Stimulated activated naive CD4-positive, alpha-beta T cell treated with Interleukin-2 at 50 U/mL for 16 hours (primary cell): ENCODE measurements around the gene DAZAP1.

Experiments used
- DNase-seq: peaks from one replicate; lab custom pipeline; 2025; lab: John Stamatoyannopoulos, UW

DAZAP1 gene

DNA sequence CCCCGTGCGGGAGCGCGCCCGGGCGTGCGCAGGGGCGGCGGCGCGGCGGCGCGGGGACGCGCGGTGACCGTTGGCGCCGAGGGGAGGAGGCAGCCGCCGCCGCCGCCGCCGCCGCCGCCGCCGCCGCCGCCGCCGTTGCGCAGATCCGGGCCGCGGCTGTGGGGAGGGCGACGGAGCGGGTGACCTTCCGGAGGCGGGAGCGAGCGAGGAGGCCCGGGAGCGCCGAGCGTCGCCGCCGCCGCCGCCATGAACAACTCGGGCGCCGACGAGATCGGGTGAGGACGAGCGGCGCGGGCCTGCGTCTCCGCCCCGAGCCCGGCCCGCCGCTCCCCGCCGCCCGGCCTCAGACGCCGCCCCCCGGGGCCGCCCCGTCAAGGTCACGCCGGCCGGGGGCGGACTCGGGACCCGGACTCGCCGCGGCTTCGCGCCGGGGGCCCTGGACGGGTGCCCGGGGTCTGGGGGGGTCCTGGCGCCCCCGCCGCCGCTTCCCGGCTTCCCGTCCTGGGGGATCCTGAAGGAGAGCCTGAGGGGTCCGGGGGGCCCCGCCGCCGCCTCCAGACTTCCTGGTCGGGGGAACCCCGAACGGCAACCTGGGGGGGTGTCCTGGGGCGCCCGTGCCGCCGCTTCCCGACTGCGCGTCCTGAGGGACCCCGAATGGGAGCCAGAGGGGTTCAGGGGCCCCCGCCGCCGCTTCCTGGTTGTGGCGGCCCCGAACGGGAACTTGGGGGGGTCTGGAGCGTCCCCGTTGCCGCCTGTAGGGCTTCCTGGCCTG lies at the start of gene DAZAP1:
TSS of gene DAZAP1 (plus strand) at position 59 of the 772 bp plus-strand sequence. CDS start at position 247, 188 bp downstream.
- peak; percentile 47 for DNase-seq

DNA sequence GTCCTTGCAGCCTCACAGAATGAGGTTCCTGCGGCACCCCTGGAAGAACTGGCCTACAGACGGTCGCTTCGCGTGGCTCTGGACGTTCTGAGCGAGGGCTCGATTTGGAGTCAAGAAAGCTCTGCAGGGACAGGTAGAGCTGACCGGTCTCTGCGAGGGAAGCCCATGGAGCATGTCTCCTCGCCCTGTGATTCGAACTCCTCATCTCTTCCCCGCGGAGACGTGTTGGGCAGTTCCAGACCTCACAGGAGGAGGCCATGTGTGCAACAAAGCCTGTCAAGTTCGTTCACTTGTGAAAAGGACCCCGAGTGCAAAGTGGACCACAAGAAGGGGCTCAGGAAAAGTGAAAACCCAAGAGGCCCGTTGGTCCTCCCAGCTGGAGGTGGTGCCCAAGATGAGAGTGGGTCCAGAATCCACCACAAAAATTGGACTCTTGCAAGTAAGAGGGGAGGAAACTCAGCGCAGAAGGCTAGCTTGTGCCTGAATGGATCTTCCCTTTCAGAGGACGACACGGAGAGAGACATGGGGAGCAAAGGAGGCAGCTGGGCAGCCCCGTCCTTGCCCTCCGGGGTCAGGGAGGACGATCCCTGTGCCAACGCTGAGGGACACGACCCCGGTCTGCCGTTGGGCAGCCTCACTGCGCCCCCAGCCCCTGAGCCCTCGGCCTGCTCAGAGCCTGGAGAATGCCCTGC lies 47.1 kb upstream of the DAZAP1 start:
- no peak for DNase-seq

DNA sequence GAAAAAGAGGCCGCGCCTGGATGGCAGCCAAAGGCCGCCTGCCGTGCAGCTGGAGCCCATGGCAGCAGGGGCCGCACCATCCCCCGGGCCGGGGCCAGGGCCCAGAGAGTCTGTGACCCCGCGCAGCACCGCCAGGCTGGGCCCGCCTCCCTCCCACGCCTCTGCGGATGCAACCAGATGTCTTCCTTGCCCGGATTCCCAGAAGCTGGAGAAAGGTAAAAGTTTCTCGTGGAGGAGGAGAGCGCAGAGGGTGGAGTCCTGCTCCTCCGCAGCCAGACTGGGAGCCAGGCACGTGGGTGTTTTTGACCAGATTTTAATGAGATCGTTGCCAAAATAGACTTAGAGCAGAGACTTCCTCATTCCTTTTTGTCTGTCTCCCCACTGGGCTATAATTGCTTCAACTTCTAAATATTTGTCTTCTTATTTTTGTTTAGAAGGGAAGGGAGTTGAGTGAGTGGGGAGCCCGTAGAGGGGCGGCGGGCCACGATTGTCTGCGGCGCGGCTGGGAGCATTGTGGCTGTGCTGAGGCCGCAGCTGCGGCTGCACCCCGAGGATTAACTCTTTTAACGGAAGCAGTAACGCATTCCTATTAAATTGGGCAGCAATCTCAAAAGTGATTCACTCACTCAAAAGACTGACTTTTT lies 46.4 kb upstream of the DAZAP1 start:
- no peak for DNase-seq

DNA sequence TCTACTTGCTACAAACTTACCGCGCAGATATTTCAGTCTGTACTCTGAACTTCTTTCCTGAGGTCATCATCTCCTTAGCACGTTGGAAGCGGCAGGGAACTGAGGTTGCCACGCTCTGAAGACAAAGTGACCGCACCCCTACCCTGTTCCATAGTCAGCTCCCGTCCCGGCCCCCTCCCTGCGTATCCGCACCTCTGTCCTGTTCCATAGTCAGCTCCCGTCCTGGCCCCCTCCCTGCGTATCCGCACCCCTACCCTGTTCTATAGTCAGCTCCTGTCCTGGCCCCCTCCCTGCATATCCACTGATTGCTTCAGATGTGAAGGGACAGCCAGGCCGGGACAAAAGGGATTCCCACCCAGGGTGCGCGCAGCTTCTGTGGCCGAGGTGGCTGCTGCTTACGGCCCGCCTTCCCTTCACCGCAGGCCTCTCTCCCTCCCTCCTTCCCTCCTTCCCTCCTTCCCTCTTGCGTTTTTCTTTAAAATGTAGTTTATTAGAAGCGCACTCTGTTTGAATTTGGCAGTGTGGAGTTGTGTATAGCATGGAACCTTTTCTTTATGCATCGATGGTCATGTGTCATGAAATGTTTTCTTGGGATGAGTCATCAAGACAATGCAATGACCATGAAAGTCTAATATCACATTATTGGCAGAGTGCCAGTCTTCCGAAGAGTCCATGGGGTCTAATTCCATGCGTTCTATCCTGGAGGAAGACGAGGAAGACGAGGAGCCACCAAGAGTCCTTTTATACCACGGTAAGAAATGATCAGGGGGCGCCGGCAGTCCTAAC lies 45.6 kb upstream of the DAZAP1 start:
- DNase-seq = no peak

DNA sequence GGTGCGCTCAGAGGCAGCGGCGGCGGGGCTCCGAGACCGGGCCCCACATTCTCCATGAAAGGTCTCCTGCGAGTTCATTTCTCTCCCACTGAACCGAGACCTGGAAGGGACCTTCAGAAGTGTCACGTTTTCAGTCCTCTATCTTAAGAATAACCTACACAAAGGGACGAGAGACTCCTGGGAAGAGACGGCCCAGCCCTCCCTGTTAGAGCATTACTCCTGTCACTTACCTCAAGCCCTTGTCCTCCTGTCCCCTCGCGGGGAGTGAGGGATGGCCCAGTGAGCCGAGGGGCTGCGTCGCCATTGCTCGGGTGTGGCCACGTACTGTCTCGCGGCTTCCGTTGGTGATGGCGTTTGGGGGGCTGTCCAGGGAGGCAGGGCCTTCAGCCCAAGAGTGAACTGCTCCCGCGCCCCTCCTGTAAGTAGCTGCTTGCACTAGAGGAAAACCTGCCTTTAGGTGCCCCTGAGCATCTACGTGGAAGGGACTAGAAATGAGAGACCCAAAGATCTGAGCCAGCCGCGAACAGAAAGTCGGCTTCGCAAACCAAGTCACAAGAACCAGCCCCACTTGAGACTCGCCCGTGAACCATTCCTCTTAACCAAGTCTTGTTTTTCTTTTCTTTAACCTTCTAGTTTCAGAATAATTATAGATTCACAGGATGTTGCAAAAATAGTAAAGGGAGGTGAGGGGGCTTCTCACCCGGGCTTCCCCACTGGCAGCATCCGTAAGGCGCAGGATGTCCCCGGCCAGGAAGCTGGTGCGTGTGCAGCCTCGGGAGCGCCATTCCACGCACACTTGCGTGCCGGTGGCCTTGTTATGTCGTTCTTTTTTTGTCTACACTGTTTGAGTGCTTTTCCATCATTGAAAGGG lies 44.8 kb upstream of the DAZAP1 start:
- no peak for DNase-seq

DNA sequence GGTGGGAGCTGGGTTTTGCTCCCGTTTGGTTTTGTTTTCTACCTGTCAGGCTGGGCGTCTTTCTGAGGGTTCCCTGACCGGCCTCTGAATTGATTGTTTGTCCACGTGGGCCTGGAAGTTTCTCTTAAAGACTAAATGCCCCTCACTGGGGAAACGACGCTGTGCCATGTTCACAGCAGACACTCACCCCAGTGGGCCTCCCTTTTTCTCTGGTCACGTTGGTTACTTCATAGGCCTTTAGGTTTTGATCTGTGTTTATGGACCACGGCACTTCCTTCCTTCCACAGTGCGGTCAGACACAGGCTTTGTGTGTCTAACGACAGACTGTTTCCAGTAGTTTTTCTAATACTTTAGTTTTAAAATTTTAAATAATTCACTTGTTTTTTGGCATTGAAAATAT lies 43.8 kb upstream of the DAZAP1 start:
- DNase-seq = no peak

DNA sequence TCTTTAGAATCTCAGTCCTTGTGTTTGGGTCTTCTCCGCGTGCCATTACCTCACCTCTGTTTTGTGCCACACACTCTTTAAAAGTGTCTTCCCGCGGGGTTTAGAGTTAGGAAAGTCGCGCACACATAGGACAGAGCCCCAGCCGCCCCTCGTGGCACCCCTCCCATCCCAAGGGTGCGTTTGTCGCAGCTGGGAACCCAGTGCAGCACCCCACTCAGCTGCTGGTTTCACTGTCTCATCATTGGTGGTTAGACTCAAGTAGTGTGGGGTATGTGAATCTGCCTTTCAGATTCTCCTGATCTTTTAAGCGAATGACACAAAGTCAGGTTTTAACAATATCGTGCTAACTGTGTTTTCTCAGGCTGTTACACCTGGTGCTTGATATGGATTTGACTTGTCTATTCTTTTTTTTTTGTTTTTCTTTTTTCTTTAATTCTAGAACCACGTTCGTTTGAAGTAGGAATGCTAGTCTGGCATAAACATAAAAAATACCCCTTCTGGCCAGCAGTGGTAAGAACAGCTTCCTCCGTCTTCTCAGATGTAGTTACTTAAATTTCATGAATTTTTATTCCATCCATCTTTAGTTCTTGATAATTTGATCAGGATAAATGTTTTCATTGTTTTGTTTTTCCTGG lies 43.2 kb upstream of the DAZAP1 start:
- no peak for DNase-seq

DNA sequence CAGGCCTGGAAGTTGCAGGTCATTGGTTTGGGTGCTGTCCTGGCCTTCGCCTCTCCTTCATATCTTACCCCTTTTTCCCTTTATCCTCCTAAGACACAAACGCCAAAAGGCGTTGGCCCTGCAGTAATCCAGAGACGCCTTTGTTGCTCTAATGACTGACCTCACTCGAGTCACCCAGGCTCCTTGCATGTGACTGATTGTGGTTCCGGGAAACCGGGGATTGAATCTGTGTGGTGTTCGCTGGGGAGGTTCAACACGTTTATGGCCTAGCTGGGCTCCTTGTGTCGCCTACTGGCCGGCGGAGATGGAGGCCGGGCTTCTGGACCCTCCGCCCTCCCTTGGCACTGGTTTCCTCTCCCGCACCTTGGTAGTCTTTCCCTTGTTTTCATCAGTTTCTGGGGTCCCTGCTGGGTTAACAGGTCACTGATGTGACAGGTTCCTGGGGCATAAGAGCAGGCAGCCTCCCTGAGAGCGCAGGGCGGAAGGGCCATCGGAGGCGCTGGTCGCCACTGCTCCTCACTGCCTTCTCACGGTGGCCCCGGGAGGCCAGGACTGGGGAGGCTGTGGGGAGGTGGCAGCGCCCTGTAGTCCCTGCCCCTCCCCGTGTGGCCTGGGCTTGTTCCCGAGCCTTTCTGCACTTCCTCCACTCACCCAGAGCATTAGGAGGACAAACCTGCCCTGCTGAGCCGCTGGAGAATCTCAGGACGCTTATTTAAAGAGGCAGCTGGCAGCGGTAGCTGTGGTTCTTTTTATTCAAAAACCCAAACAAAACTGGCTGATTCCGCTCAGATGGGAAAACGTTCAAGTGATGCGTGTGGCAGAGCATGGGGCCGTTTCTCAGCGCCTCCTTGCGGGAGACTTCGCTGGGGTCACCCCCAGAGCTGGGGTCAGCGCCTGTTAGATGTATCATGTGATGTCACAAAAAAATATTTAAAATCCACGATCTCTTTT lies 41.8 kb upstream of the DAZAP1 start:
- DNase-seq = no peak

DNA sequence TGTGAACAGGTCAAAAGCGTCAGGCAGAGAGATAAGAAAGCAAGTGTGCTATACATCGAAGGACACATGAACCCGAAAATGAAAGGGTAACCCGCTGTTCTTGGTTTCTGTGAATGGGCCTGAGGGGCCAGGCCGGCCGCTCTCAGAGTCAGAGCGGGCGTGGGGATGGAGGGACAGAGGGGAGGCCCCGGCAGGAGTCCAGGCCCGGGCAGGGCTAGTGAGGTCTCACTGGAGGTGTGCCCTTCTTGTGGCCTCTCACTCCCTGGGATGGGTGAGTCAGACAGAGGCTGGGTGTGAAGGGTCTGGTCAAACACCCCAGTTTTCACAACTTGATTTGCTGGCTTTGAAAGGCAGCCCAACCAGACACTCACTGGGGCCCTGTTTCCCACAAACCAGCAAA lies 41.1 kb upstream of the DAZAP1 start:
- DNase-seq = no peak

DNA sequence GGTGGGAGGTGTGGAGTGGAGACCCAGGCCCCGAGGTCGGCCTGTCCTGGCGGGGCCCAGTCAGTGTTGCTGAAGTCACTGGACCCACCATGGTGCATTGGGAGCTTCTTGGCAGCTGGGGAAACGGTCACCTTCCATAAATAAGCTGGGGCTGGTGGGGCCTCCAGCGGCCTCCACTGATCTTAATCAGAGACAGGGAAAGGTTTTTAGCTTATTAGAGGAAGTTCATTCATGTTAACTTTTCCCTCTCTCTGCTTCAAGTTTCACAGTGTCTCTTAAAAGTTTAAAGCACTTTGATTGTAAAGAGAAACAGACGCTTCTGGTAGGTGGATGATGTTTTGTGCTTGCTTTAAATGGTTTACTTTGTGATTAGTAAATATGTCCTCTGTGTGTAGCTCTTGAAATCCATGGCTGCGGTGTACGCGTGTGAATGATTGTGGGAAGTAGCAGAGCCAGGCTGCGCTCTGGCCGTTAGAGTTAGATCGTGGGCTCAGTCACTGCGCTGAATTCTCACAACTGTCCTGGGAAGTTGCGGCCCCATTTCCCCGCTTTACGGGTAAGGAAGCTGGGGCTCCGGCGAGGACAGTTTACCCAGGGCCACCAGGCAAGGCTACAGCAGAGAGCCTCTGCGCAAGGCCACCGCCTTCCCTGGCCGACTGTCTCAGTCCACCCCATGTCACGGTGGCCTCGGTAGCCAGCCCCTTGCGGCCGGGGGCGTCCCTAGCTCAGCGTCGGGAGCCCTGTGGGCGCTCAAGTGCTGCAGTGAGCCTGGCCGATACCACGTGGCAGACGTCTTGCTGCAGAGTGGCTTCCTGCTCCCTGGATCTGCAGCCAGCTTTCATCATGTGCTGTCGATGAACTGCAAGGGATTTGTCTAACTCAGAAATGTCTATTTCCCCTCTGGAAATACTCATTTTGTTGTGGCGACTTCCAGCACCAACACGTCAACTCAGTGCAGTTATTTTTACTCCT lies 40.2 kb upstream of the DAZAP1 start:
- DNase-seq = no peak

DNA sequence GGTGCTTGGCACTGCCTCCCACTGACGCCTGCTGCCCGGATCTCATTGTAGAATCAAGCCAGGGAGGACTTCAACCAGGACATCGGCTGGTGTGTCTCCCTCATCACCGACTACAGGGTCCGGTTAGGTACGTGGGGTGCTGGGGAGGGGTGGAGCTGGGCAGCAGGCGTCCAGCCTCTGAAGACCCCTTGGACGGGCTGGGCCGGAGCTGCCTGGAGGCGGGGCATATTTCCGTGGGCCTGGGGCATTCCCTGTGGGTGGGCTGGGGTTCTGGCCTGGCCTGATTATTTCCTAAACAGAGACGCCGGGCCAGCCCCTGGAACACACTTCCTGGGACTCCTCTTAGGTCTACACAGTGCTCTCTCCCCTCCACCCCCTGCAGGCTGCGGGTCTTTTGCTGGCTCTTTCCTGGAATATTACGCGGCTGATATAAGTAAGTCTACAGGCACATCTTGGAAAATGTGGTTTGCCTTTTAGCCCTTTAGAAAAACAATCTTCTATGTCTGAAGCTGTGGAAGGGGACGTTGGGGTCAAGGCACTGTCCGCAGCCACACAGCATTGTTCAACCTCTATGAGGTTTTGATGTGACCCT lies 38.1 kb upstream of the DAZAP1 start:
- no peak for DNase-seq

DNA sequence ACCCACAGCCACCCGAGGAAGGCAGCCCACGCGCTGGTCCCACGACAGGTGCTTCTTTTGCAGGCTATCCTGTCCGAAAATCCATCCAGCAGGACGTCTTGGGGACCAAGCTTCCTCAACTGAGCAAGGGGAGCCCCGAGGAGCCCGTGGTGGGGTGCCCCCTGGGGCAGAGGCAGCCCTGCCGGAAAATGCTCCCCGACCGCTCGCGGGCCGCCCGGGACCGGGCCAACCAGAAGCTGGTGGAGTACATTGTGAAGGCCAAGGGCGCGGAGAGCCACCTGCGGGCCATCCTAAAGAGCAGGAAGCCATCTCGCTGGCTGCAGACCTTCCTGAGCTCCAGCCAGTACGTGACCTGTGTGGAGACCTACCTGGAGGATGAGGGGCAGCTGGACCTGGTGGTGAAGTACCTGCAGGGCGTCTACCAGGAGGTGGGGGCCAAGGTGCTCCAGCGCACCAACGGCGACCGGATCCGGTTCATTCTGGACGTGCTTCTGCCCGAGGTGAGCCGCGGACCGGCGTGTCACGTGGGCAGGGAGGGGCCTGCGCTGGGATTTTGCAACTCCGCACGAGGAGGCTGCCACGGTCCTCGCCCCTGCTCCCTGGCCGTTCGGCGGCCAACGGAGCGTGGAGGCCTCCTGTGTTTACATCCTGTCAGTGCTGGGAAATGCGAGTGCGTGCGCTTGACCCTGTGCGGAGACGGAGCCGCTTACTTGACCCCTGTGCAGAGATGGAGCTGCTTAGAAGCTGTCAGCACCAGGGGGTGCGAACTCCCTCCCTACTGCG lies 36.6 kb upstream of the DAZAP1 start:
- no peak for DNase-seq

DNA sequence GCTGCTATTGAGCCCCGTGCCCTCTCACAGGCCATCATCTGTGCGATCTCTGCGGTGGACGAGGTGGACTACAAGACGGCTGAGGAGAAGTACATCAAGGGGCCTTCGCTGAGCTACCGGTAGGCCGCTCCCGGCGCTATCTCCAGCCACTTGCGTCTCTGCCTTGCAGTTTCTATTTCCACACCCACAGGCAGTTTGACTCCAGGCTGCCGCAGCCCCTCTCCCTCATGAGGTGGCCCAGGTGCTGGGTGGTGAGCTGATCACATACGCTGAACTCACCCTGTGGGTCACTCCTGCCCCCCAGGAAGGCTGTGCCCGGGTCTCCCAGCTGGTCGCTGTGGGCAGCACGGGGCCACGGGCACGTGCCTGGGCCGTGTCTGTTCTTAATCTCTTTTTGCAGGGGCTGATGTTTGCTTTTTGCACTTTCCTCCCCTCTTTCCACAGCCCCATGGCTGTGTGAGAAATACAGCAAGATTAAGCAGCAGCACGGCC lies 34.3 kb upstream of the DAZAP1 start:
- DNase-seq = no peak

DNA sequence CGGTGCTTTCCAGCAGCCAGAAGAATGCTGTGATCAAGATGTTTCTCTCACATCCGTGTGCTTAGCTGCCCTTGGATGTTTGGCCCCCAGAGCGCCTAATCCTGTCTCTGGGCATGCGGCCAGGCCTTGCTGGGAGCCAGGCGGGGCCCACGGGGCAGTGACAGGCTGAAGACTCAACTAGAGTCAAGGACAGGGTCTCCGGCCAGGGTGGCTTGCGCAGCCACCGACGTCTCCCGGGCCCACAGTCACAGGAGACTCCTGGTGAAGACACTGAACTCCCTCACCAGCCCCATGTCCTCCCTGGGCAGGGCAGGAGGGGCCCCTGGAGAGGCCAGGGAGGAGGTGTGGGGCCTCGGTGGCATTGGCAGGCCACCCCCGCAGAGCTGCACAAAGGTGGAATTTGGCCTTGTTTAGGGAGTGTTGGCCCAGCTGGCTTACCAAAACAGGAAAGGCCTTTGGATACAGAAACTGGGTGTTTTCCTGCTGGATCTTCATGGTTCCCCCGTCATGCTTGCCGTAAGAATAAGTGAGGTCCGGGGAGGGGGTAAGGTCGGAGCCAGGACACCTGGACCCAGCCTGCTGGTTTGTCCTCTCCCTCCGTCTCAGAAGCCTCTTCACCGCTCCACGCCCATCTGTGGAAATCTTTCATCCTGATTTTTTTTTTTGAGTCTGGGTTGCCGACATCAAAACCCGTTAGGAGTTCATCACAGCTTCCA lies 33.7 kb upstream of the DAZAP1 start:
- no peak for DNase-seq

DNA sequence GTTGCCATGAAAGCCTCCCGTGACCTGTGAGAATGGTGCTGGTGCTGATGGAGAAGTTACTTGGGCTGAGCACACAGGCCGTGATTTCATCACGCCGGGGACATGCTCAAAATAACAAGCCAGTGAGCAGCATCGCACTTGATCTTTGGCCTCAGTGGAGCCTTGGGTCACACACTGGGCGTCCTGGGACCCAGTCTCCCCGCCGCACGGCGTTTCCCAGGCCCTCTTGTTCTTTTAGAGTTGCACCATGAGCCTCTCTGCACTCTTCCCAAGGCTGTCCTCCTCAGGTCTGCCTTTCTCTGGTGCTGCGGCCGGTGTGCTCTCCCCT lies 33.2 kb upstream of the DAZAP1 start:
- DNase-seq = no peak

DNA sequence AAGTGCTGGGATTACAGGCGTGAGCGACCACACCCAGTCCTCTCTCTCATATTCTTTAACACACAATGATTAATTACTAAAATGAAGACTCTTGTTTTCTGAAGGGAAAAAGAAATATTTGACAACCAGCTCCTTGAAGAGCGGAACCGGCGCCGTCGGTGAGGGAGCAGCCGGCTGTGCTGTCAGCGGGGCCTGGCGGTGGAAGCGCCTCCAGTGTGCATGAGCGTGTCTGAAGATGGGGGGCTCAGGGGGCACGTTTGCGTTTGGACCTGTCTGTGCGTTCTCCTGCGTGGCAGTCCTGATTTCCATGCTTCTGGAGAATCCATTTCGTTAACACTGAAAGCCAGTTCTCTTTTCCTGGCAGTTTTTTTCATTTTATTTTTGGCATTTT lies 31.0 kb upstream of the DAZAP1 start:
- no peak for DNase-seq
